Measurements from ENCODE around the gene IZUMO2. TPM values are rescaled to one million over a fixed set of nuclear protein-coding genes. Genes with fewer than 3 reads are reported as not detected.

IZUMO2 gene
- total and polyA plus RNA-seq, 10 of the 15 experiments (the other 5 are each of a cell fraction or from before 2014, with no cell fraction given): not detected

GRCh38 chr19:50204811-50205675, 42.0 kb upstream of the IZUMO2 start:
- peak; percentile 64 for ATAC-seq
- Histone ChIP-seq H2AFZ (ENCODE audit: control insufficient read depth, low read depth, low read length) (no peak overlapping the region), H3K79me2 (ENCODE audit: control insufficient read depth, insufficient read depth, low read length) (no peaks in the 10 kb centered on the region), H3K9ac (ENCODE audit: control insufficient read depth, insufficient read depth, low read length) (no peak overlapping the region), H3K27me3 (replicated peaks in 1 of 2; ENCODE audit: control insufficient read depth in 2 of 2, insufficient read depth in 2 of 2, low read length in 1 of 2) (peaks cover 0 to 3% of the 10 kb centered on the region in 2 experiments; a peak in 1 of 4 replicates), H3K4me2 (ENCODE audit: control insufficient read depth, insufficient read depth) (no peak overlapping the region), H3K9me3 (replicated peaks; ENCODE audit: control insufficient read depth, insufficient read depth, low read length) (no peaks in the 10 kb centered on the region), H3K4me3 (no peak overlapping the region), H4K20me1 (ENCODE audit: control insufficient read depth, insufficient read depth) (no peaks in the 10 kb centered on the region), H3K36me3 (ENCODE audit: control insufficient read depth in 2 of 2, insufficient read depth in 2 of 2, low read length in 1 of 2) (no peaks in the 10 kb centered on the region), H3K27ac (ENCODE audit: control insufficient read depth, insufficient read depth) (no peak overlapping the region), H3K4me1 (ENCODE audit: control insufficient read depth, insufficient read depth, low read length) (no peaks in the 10 kb centered on the region)
- ChIA-PET SMC1A (ENCODE audit: uncharacterized antibody, unreplicated experiment) (no interaction called here), POLR2A (no interaction called here), RAD21 (ENCODE audit: unreplicated experiment) (no interaction called here), CTCF (interaction anchor here (0.6 kb wide), 1 partner anchor 47 kb away, joined by 3 read pairs; no protein-coding TSS in a partner anchor)
- in situ Hi-C loops (cut with MboI) (no loop called here), intact Hi-C loops (cut with micrococcal nuclease; ENCODE audit: unreplicated experiment) (no loop called here)
- no TSS peak for BruUV-seq (replicated peaks)
- TF ChIP-seq NBN (IDR thresholded peaks at IDR 0.05) (no peak), NR2F1 (conservative IDR thresholded peaks at IDR 0.05) (peak; percentile 55), NR2C1 (IDR thresholded peaks at IDR 0.05) (peak; percentile 30), BHLHE40 (IDR thresholded peaks at IDR 0.05; ENCODE audit: borderline replicate concordance in 1 of 2, low read depth in 2 of 2, low read length in 1 of 2) (peak in 1 of 2 experiments; percentile 30; a peak in 1 of 4 replicates)
- no peak for DNase-seq (ENCODE audit: low read depth, low spot score)
- WGBS (ENCODE audit: insufficient coverage, insufficient replicate concordance, low lambda C conversion rate, missing lambda C conversion rate): 13% methylated on average over 49 of the region's 49 CpGs
- no peak for FAIRE-seq

- Histone ChIP-seq H3K4me2 (ENCODE audit: control insufficient read depth, insufficient read depth) (no peak overlapping the region), H2AFZ (ENCODE audit: control insufficient read depth, low read depth, low read length) (no peak overlapping the region), H3K27ac (ENCODE audit: control insufficient read depth, insufficient read depth) (no peak overlapping the region), H3K4me3 (no peak overlapping the region), H3K9ac (ENCODE audit: control insufficient read depth, insufficient read depth, low read length) (no peak overlapping the region), H3K27me3 (replicated peaks in 1 of 2; ENCODE audit: control insufficient read depth in 2 of 2, insufficient read depth in 2 of 2, low read length in 1 of 2) (peaks cover 0 to 3% of the 10 kb centered on the region in 2 experiments; a peak in 1 of 4 replicates), H3K79me2 (ENCODE audit: control insufficient read depth, insufficient read depth, low read length) (no peaks in the 10 kb centered on the region), H3K36me3 (ENCODE audit: control insufficient read depth in 2 of 2, insufficient read depth in 2 of 2, low read length in 1 of 2) (no peaks in the 10 kb centered on the region), H4K20me1 (ENCODE audit: control insufficient read depth, insufficient read depth) (no peaks in the 10 kb centered on the region), H3K4me1 (ENCODE audit: control insufficient read depth, insufficient read depth, low read length) (no peaks in the 10 kb centered on the region), H3K9me3 (replicated peaks; ENCODE audit: control insufficient read depth, insufficient read depth, low read length) (no peaks in the 10 kb centered on the region)
- ChIA-PET CTCF (no interaction called here), RAD21 (ENCODE audit: unreplicated experiment) (no interaction called here), POLR2A (no interaction called here), SMC1A (ENCODE audit: uncharacterized antibody, unreplicated experiment) (no interaction called here)
- TF ChIP-seq TCF12 (IDR thresholded peaks at IDR 0.05; ENCODE audit: low read depth, low read length): no peak
- 51% methylated on average over 7 of the region's 7 CpGs for WGBS (ENCODE audit: insufficient coverage, insufficient replicate concordance, low lambda C conversion rate, missing lambda C conversion rate)
- DNase-seq (ENCODE audit: low read depth, low spot score) (no peak), ATAC-seq (no peak), FAIRE-seq (no peak)
- in situ Hi-C loops (cut with MboI): no loop called here
- intact Hi-C loops (cut with micrococcal nuclease; ENCODE audit: unreplicated experiment): no loop called here
- BruUV-seq (replicated peaks): no TSS peak
Observed at GRCh38 chr19:50204081-50204428, 41.0 kb upstream of the IZUMO2 start.

All from GM12878 (cell line).